NCI-H1417 (cell line): ENCODE data around the gene MITF.
"Not testable (repeated sequence)": the region's sequence is repeated elsewhere in the genome, so short reads cannot be mapped to it uniquely, and the experiment has no call there.

Source experiments
- DNase-seq, 3 experiments: peaks; one replicate each; lab custom pipeline; 2025; lab: John Stamatoyannopoulos, UW

MITF gene

GRCh38 chr3:69791106-69791505 is 51.8 kb downstream of the MITF start:
- DNase-seq, result no peak

DNA sequence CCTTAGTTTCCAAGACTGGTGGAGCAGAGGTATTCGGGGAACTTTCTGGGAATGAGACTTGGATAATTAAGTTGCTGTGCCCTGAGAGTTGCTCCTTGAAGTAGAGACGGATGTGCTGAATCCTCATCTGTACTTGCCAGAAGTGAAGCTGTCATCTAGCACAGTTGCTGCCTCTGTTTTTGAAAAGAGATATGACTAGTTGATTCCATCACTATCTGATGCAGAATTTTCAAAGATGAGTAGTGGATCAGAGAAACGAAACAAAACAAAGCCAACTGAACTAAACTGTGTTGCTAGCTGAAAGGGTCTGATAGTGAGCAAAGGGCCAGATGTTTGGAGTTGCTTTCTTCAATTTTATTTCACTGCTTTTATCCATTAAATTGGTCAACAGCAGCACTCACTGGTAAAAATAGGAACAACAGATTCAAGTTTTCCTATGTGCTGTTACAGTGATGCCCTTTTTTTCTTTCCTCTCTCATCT is 52.7 kb downstream of the MITF start:
- DNase-seq, result peak in 1 of 3 experiments; percentile 15

DNA sequence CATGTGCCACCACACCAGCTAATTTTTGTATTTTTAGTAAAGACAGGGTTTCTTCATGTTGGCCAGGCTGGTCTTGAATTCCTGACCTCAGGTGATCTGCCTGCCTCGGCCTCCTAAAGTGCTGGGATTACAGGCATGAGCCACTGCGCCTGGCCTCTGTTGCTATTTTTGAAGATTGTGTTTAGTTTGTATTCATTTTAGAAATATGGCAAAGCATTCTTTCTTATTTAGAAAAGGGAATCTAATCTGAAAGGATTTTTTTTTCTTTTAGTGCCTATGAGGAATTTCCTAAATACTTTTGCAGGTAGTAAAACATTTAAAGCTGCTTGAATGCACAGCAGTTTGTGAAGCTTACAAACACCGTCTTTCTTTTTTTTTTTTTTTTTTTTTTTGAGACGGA is 56.9 kb downstream of the MITF start:
- not testable (repeated sequence) for DNase-seq

GRCh38 chr3:69803681-69804270 is 64.5 kb downstream of the MITF start:
- DNase-seq, result no peak

- no peak for DNase-seq
Observed at GRCh38 chr3:69805491-69805890, 66.2 kb downstream of the MITF start.

DNA sequence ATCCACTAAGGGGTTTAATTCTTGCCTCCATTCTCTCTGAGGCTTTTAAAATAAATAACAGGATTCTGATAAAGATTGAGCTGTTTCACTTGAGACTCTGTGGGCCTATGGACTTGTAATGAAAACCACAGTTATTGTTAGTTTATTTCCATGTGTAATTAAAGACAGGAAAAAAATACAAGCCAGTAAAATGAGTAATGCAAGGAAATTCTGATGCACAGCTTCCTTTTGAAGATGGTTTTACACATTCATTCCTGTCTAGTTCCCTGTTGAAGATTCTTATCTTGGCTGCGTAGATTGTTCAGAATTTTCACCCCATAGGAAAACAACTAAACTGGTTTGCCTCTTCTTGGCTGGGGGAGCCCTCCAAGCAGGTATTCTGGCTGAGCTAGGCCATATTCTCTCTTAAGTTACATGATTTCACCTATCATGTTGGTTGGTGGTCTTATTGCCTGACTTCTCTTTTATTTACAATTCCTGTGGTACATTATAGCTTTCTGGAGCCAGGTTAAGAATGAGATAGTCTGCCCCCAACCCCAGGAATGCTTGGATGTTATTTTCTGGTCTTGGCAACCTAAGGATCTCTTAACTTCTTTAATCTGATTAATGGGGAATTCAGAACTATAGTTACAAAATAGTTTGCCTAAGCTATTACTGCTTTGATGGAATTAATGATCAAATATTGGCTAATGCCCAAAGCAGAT is 67.6 kb downstream of the MITF start:
- no peak for DNase-seq

GRCh38 chr3:69807674-69808073 is 68.4 kb downstream of the MITF start:
- no peak for DNase-seq

DNA sequence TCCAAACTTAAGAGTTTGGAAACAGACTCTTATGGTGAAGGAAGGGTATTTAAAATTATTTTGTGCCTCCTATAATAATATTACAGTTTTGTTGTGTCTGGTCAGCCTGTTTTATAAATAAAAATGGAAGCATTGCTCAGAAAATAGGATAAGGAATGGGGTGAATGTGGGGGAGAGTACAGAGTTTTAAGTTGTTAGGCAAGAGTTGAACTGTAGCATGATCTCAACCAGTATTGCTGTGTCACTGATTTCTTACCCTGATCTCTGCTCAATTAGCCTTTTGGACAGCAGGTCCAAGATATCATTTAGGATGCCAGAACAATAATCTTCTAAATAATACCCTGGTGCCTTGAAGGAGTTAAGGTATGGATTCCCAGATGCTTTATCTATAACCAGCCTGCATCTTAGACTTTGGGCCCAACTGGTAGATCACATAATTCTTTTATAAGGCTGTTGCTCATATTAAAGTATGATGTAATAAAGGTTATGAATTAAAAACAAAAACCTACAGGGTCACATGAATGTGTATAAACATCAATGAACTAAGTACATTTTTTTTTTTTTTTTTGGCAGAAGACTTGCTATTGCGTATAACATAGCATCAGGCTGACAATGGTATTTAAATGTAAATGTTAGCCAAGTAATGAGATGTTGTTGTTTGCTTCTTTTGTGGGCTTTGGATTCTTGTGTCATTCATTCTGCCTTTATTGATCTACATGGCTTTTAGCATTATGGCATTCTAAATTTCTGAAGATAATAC is 70.0 kb downstream of the MITF start:
- no peak for DNase-seq

GRCh38 chr3:69811452-69812401 is 72.5 kb downstream of the MITF start:
- DNase-seq, result no peak

DNA sequence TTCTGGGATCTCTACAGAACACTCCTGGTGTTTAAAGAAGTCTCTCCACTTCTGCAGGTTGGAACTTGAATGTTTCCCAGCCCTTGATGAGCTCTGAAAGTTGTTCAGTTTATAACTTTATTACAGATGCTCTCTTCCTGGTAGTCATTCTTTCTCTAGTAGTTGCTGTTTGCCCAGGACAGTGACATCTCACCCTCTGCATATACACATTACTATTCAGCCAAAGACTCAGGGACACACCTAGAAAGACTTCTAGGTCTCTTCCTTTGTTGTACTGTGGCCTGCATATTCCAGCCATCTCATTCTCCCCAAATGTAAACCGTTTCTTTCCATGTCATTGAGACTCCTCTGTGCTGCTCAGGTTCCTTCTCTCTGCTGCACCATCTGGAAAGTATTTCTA is 76.7 kb downstream of the MITF start:
- DNase-seq, result no peak

DNA sequence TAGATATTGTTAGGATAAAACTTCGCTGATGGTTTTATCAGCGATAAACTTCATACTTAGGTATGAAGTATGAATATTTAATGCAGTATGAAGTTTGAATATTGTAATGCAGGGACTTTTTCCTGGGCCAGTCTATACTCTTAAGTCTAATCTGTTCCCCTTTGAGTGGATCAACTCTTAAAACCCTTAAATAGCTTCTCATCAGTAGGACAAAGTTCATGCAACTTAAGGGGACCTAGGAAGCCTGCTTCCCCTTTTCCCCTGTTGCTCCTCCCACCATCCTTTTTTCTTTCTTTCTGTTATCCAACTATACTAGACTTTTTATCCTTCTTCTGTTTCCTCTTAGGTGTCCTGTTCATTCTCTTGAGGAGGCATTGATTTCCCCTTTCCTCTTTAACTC is 78.7 kb downstream of the MITF start:
- DNase-seq, result no peak

GRCh38 chr3:69819282-69819681 is 80.0 kb downstream of the MITF start:
- no peak for DNase-seq

DNA sequence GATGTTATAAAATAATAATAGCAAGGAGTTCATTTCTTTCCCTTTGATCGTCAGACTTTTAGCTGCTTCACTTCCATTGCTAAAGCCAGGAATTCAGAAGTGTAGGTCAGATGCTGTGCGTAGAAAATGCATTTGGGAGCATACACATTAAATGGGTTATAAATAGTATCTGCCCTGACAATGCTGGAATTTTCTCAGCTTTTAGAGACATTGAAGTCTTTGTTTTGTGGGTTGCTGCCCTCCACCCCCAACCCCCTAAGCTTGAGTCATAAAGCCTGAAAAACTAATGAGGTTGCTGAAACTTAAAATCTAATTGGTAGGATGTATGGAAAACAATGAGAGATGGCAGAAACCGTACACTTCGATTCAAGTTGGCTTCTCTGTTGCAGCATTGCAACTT is 81.9 kb downstream of the MITF start:
- no peak for DNase-seq

- DNase-seq, result no peak
Observed at GRCh38 chr3:69823743-69824142, 84.5 kb downstream of the MITF start.

- no peak for DNase-seq
Observed at GRCh38 chr3:69825446-69825845, 86.2 kb downstream of the MITF start.

- DNase-seq, result no peak
Observed at GRCh38 chr3:69827127-69827526, 87.9 kb downstream of the MITF start.

DNA sequence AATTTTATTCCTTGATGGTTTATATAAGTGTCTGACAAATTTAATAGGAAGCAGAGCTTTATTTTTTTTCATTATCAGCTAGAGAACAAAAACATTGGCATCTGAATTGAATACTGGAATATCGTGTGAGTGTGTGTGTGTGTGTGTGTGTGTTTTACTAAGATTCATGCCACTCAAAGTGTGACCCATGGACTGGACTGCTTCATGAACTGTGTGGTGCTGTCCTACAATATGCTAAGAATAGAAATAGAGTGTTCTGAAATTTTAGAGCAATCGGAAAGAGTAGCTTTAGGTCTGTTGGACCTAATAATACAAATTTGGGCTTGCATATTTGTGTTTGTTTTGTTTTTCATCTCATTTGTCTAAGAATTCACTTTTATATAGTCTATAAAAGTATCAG is 89.6 kb downstream of the MITF start:
- no peak for DNase-seq

DNA sequence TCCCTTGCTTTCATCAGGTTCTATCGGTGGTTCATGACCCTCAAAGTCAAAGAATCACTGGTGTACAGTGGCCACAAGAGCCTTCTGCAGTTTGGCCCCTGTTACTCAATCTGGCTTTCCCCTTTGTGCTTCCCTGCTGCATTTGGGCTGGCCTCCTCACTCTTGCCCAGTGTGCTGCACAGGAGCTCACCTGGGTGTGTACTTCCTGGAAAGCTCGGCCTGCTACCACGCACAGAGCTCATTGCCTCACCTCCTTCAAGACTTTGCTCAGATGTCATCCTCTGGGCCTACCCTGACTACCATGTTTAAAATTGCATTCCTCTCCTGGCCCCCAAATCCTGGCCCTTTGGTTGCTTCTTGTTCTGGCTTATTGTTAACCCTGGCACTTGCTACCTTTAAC is 90.9 kb downstream of the MITF start:
- DNase-seq, result no peak

GRCh38 chr3:69831737-69832136 is 92.5 kb downstream of the MITF start:
- no peak for DNase-seq

DNA sequence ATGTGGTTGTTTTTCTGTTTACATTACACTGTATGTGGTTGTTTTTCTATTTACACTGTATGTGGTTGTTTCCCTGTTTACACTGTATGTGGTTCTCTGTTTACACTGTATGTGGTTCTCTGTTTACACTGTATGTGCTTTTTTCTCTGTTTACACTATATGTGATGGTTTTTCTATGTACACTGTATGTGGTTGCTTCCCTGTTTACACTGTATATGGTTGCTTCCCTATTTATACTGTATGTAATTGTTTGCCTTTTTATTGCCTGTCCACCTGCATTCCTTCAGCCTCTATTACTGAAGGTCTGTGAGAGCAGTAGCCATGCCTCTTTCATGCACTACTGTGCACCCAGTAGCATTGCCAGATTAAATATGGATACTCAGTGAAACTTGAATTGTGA is 94.3 kb downstream of the MITF start:
- DNase-seq, result no peak

DNA sequence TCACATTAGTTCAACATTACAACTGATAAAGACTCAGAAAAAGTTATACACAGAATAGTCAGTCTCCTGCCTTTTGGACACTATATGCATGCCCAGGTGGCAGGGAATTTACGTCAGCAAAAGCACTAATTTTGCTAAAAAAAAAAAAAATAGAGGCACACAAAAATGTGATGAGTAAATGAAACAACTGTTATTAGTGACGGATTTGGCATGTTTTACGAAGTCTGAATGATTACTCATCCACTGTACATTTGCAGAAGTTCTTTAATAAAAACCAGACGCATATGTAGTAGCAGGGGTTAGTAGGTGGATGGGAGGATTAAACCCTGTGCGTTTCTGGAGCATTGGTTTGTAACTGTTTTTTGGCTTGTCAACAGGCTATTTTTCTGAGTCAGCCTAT is 99.0 kb downstream of the MITF start:
- DNase-seq, result no peak
